ENCODE results near the gene ATXN1.

Gene ATXN1

DNA sequence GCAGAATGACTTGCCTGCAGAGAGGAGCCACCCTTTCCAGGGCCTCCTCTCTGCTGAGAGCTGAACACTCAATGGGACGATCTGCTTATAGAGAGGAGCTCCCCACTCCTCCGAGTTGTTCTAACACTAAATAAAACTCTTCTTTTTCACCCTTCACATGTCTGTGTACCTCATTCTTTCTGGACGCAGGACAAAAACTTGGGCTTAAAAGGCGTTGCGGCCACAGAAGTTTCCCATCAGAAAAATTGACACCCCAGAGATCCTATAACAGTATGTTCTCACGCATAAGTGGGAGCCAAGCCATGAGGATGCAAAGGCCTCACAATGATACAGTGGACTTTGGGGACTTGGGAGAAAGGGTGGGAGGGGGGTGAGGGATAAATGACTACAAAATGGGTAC is 401.7 kb downstream of the ATXN1 start:
- no peak for DNase-seq (ENCODE audit: low spot score)

GRCh38 chr6:16358531-16359138 is 402.6 kb downstream of the ATXN1 start:
- DNase-seq (ENCODE audit: low spot score): no peak

DNA sequence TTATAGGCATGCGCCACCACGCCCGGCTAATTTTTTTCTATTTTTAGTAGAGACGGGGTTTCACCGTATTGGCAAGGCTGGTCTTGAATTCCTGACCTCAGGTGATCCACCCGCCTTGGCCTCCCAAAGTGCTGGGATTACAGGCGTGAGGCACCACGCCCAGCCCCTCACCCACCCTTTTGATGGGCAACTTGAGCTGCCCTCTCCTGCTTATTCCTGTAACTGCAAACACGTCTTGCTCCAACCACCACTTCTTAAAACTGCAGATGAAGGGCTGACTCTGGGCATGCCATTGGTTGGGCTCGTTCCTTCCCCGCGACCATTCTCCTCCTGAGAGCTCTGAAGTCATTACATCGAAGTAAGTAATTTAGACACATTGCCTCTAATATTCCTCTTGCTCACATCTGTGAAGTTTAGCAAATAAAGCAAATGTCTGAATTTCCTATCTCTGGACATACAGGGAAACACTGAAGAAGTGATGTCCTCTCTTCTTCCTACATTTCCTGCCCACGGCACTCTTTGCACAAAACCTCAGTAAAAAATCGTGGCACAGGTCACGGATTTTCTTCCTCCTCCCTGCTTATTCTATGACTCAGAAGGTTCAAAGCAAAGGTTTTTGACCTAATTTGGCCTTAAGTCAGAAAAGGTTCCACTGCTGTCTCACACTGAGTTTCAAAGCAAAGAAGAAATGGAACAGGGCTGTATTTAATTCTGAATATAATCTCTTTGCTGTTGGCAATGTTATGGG is 405.4 kb downstream of the ATXN1 start:
- no peak for DNase-seq (ENCODE audit: low spot score)

GRCh38 chr6:16355238-16355637 is 406.0 kb downstream of the ATXN1 start:
- no peak for DNase-seq (ENCODE audit: low spot score)

DNA sequence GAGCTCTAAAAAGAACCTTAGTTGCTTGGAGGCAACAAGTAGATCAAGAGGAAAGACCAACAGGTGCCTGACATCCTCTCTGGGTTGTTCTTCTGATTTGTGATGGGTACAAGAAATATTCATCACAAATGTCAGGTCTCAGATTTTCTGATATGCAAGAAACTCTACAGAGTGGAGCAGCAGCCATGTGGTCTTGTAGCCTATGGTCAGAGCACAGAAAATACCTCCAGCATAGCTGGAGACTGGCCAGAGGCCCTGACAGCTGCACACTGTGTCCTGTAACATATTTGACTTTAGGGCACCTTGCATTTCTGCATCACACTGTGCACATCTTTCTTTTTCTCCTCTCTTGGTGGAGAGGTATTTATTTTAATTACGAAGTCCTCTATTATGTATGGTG is 406.6 kb downstream of the ATXN1 start:
- DNase-seq (ENCODE audit: low spot score): no peak

- no peak for DNase-seq (ENCODE audit: low spot score)
These were observed 408.3 kb downstream of the ATXN1 start for GRCh38 chr6:16352821-16353438.

DNA sequence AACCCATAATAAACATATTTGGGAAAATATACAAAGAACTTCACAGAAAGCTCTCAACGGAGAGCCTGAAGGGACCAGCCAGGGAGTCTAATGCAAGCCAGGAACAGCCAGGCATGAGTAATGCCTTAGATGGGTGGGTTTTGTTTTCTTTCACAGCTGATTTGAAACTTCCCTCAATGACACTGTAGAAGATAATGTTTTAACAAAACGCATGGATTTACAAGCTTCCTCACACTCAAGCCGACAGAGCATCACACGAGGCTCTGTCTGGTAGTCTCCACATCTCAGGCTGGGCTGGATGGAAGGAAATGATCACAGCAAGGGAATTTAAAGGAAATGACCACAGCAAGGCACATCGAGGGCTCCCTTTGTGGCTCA is 409.0 kb downstream of the ATXN1 start:
- peak; percentile 77 for DNase-seq (ENCODE audit: low spot score)

DNA sequence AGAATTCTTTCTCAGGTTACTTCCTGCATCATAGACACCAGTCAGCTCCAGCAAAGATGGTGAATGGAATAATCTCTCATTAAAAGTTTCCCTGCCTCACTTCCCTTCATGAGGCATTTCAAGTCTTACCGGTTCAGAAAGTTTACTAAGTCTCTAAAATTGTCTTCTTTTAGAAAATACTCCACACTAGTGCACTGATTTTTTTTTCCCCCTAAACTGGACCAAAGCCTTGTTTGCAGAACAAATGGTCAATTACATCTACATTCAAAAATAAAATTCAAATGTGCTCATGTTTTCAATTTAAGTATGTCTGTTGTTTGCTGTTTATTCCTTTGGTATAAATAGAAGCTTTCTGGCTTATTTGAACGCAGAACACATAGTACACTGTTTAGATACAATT is 411.7 kb downstream of the ATXN1 start:
- no peak for DNase-seq (ENCODE audit: low spot score)

- DNase-seq (ENCODE audit: low spot score): no peak
These were observed 414.4 kb downstream of the ATXN1 start for GRCh38 chr6:16346831-16347230.

- peak; percentile 82 for DNase-seq (ENCODE audit: low spot score)
These were observed 415.6 kb downstream of the ATXN1 start for GRCh38 chr6:16345449-16346330.

GRCh38 chr6:16344756-16345155 is 416.5 kb downstream of the ATXN1 start:
- DNase-seq (ENCODE audit: low spot score): peak; percentile 43

GRCh38 chr6:16343593-16343992 is 417.7 kb downstream of the ATXN1 start:
- DNase-seq (ENCODE audit: low spot score): no peak

GRCh38 chr6:16339265-16339587 is 422.0 kb downstream of the ATXN1 start:
- DNase-seq (ENCODE audit: low spot score): no peak

- peak; percentile 97 for DNase-seq (ENCODE audit: low spot score)
These were observed 422.5 kb downstream of the ATXN1 start for GRCh38 chr6:16338577-16339264.

GRCh38 chr6:16337295-16337975 is 423.8 kb downstream of the ATXN1 start:
- peak; percentile 98 for DNase-seq (ENCODE audit: low spot score)

DNA sequence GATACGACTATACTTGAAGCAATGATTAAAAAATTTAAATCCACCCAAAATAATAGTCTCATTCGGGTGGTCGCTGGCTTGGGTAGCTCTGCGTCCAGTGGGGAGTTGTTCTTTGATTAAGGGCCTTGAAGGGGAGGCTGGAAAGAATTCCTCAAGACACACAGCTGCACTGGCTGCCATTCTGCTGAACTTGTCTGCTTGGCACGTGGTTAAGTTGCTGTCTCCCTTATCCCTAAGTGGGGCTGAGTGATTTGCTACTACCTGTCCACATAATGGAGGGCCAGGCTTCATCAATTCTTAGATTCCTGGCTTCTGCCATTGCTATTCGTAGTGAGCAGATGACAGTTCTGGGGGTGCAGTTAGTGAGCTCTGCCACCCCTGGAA is 424.4 kb downstream of the ATXN1 start:
- no peak for DNase-seq (ENCODE audit: low spot score)

GRCh38 chr6:16336056-16336818 is 425.0 kb downstream of the ATXN1 start:
- no peak for DNase-seq (ENCODE audit: low spot score)

DNA sequence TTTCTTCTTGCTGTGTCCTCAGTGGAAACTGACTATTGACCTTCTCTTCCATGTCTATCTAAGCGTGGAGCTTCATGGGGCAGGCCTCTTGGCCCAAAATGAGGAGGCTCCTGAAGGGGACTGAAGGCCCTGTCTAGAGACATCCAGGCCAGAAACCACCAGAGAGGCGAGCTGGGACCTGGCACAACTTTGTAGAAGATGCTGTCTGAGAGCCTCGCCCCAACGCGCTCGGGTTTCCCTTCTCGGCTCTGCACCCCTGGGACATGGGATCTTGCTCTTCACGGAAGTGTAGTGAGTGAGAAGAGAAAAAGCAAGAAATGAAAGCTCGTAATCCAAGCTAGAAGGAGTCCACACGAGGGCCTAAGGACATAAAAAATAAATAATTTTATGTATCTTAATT is 426.1 kb downstream of the ATXN1 start:
- DNase-seq (ENCODE audit: low spot score): no peak

- no peak for DNase-seq (ENCODE audit: low spot score)
These were observed 426.6 kb downstream of the ATXN1 start for GRCh38 chr6:16334671-16335070.

DNA sequence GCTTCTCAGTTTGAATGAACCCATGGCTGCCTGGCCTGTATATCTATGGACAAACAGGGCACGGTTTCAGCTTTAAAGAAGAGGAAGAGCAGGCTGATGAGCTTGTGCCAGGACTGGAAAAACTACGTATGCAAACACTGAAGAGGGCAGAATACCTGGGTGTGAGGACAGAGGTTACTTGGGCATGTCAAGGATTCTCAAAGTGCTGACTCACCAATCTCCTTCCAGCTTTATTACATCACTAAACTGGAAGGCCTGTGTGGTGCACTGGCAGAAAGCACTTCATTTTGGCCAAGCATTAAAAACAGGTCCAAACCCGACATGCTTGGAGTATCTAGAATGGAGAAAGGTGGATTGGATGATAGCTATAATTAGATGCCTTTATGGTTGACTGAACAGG is 427.7 kb downstream of the ATXN1 start:
- no peak for DNase-seq (ENCODE audit: low spot score)

DNA sequence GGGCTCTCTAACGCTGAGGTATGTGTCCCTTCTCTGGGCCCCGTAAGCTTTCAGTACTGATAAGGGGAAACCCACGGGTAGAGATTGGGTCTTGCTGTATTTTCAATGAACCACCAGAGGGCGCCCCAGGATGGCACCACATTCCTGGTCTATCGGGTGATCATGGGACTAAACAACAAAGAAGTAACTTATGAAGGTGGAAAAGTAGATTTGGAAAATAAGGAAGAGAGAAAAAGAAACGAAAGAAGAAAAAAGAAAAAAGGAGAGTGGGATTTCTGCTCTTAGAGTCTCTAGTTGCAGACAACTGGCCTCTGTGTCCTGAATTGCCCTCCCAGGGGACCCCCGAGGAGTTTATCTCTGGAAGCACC is 429.1 kb downstream of the ATXN1 start:
- peak; percentile 74 for DNase-seq (ENCODE audit: low spot score)
